Measurements from ENCODE around the gene RNF40. TPM values are rescaled to one million over a fixed set of nuclear protein-coding genes. Genes with fewer than 3 reads are reported as not detected.
A peak's percentile ranks its signal among the peaks of the same experiment; 100 is the strongest.

RNF40 gene
- 67.8 and 69.5 TPM in 2 replicates for total RNA-seq
- polyA plus RNA-seq (2012), result 67.5 TPM

GRCh38 chr16:30761928-30762902, at the start of gene RNF40, which contains the start of gene CFAP119:
Gene RNF40, plus strand, starts transcription at chr16:30762322. Its CDS starts 224 bp downstream, at chr16:30762546.
Gene CFAP119, minus strand, starts transcription at chr16:30762062. Its CDS starts 314 bp downstream, at chr16:30761748.
- peak; percentile 99 for DNase-seq (ENCODE audit: low read depth)

GRCh38 chr16:30715750-30716445, 46.2 kb upstream of the RNF40 start:
- DNase-seq (ENCODE audit: low read depth), result no peak

- DNase-seq (ENCODE audit: low read depth), result no peak
Observed at GRCh38 chr16:30720086-30720485, 42.0 kb upstream of the RNF40 start.

DNA sequence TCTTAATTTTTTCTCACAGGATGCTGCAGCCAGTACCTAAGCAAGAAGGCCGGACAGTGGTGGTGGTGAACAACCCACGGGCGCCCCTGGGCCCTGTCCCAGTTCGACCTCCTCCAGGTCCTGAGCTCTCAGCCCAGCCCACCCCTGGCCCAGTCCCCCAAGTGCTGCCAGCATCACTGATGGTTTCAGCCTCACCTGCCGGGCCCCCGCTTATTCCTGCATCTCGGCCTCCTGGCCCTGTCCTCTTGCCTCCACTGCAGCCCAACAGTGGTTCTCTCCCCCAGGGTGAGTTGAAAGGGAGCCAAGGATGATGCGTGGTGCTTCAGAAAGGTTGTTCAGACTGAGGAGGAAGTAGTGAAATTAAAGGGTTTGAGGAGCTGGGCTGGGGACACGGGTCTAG, 41.4 kb upstream of the RNF40 start:
- no peak for DNase-seq (ENCODE audit: low read depth)

DNA sequence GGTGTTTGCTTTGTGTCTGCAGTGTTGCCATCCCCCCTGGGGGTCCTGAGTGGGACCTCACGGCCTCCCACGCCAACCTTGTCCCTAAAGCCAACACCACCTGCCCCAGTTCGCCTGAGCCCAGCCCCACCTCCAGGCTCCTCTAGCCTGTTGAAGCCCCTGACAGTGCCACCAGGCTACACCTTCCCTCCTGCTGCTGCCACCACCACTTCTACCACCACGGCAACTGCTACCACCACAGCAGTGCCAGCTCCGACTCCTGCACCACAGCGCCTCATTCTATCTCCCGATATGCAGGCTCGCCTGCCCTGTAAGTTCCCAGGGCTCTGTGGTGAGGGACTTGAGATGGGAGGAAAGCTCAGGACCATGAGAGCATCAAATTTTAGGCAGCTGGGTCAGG, 41.0 kb upstream of the RNF40 start:
- no peak for DNase-seq (ENCODE audit: low read depth)

DNA sequence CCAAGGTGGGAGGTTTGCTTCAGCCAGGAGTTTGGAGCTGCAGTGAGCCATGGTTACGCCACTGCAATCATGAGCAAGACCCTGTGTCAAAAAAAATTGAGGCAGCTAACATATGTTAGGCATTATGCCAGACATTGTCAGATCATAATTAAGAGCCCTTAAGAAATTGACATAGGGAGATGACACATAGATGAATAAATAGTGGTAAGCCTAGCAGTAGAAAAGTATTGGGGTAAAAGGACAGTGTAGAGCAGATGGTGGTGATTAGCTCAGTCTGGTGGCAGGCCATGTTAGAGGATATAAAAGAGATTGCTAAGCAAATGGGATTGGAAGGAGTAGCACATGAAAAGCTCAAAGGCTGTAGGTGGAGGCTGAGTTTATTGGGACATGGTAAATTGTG, 40.5 kb upstream of the RNF40 start:
- DNase-seq (ENCODE audit: low read depth), result no peak

- DNase-seq (ENCODE audit: low read depth), result no peak
Observed at GRCh38 chr16:30722443-30722842, 39.7 kb upstream of the RNF40 start.

GRCh38 chr16:30722916-30723315, 39.2 kb upstream of the RNF40 start:
- DNase-seq (ENCODE audit: low read depth), result no peak

GRCh38 chr16:30723725-30724355, 38.3 kb upstream of the RNF40 start:
- DNase-seq (ENCODE audit: low read depth), result no peak

DNA sequence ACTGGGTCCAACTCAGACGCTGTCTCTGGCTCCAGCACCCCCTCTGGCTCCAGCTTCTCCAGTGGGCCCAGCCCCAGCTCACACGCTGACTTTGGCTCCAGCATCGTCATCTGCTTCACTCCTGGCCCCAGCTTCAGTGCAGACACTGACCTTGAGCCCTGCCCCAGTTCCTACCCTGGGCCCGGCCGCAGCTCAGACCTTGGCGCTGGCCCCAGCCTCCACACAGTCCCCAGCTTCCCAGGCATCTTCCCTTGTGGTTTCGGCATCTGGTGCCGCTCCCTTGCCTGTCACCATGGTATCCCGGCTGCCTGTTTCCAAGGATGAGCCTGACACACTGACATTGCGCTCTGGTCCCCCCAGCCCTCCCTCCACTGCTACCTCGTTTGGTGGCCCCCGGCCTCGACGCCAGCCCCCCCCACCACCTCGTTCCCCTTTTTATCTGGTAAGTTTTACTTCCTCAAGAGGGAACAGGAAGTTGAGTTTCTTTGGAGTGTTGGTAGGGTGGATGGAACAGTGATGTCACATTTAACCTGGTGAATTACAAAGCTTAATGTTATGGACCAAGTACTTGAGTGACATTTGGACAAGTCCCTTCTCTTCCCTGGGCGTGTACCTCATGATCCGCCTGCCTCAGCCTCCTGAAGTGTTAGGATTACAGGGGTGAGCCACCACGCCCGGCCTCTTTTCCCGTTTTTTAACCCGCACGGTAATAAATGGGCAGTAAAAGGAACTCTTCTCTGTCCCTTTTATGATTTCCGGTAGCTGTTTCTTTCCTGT, 37.3 kb upstream of the RNF40 start:
- DNase-seq (ENCODE audit: low read depth), result peak; percentile 75

DNA sequence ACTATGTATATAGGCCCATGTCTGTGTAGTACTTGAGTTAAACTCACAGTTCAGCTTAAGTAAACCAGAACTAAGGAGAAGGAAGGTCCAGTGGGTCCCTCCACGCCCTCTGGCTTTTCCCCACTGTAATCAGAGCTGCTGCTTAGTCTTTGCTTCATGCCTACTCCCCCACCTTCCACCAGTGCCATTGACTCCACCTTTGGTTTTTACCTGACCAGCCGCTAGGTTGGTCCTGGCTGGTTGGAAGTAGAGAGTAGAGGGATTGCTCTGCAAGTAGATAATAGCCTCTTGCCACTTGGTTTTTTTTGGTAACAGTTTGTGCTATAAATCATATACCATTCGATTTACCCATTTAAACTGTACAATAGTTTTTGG, 36.7 kb upstream of the RNF40 start:
- no peak for DNase-seq (ENCODE audit: low read depth)

- no peak for DNase-seq (ENCODE audit: low read depth)
Observed at GRCh38 chr16:30728321-30728720, 33.8 kb upstream of the RNF40 start.

DNA sequence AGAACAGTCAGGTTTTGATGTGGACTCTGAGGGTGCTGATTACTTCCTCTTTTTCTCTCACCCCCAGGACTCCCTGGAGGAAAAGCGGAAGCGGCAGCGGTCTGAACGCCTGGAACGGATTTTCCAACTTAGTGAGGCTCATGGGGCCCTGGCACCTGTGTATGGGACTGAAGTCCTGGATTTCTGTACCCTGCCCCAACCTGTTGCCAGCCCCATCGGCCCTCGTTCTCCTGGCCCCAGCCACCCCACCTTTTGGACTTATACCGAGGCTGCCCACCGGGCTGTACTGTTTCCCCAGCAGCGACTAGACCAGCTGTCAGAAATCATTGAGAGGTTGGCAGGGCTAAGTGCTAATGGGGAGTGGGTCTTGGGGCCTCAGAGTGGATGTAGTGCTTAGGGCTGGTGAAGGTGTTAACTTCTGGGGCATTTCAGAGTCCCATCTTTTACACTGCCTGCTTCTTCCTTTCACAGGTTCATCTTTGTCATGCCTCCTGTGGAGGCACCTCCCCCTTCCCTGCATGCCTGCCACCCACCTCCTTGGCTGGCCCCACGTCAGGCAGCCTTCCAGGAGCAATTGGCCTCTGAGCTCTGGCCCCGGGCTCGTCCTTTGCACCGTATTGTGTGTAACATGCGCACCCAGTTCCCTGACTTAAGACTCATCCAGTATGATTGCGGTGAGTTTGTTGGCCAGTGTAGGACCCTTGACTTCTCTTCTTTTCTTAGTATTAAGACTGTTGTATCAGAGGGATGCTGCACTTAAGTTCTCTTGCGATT, 33.0 kb upstream of the RNF40 start:
- no peak for DNase-seq (ENCODE audit: low read depth)

GRCh38 chr16:30731411-30731810, 30.7 kb upstream of the RNF40 start:
- no peak for DNase-seq (ENCODE audit: low read depth)

DNA sequence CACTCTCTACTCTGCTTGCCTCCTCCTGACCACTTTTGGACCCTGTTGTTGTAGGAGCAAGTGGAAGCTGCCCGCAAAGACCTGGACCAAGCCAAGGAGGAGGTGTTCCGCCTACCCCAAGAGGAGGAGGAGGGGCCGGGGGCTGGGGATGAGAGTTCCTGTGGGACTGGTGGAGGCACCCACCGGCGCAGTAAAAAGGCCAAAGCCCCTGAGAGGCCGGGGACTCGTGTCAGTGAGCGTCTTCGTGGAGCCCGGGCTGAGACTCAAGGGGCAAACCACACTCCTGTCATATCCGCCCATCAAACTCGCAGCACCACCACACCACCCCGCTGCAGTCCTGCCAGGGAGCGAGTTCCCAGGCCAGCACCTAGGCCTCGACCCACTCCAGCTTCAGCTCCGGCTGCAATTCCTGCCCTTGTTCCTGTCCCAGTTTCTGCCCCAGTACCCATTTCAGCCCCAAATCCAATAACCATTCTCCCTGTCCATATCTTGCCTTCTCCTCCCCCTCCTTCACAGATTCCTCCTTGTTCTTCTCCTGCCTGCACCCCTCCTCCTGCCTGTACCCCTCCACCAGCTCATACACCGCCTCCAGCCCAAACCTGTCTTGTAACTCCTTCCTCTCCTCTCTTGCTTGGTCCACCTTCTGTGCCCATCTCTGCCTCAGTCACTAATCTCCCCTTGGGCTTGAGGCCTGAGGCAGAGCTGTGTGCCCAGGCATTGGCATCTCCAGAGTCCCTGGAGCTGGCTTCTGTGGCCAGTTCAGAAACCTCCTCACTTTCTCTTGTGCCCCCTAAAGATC, 24.9 kb upstream of the RNF40 start:
- DNase-seq (ENCODE audit: low read depth), result no peak

GRCh38 chr16:30737794-30738648, 24.1 kb upstream of the RNF40 start:
- no peak for DNase-seq (ENCODE audit: low read depth)

DNA sequence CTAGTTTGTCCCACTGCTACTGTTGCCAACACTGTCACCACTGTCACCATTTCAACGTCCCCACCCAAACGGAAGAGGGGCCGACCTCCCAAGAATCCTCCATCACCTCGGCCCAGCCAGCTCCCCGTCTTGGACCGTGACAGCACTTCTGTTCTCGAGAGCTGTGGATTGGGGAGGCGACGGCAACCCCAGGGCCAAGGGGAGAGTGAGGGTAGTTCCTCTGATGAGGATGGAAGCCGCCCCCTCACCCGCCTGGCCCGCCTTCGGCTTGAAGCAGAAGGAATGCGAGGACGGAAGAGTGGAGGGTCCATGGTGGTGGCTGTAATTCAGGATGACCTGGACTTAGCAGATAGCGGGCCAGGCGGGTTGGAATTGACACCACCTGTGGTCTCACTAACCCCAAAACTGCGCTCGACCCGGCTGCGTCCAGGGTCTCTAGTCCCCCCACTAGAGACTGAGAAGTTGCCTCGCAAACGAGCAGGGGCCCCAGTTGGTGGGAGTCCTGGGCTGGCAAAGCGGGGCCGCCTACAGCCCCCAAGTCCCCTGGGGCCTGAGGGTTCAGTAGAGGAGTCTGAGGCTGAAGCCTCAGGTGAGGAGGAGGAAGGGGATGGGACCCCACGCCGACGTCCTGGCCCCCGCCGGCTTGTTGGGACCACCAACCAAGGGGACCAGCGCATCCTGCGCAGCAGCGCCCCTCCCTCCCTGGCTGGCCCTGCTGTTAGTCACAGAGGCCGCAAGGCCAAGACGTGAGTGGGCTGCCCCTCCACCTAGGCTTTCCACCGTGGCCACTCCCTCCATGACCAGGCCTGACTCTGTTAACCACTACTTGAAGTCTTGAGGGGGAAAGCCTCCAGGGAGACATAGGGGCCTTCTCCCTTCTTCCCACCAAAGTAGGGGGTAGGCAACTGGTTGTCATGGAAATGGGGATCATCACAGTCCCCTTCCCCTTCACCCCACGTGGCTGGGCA, 22.9 kb upstream of the RNF40 start:
- no peak for DNase-seq (ENCODE audit: low read depth)

Data from myocyte (in vitro differentiated cells).